Stimulated activated CD8-positive, alpha-beta memory T cell treated with anti-CD3 and anti-CD28 coated beads, Interleukin-2, amount 100 ng/mL, for 48 hours (primary cell): Measurements from ENCODE around the gene C19orf44.
"Not testable (repeated sequence)": the region's sequence is repeated elsewhere in the genome, so short reads cannot be mapped to it uniquely, and the experiment has no call there.

ENCODE experiments used
- DNase-seq, 2 donors: peaks; one replicate each; pipeline ENCODE4 v3.0.0-alpha.2; 2020; ENCODE audit warnings: low read depth in 2 of 2

The C19orf44 gene

GRCh38 chr19:16495982-16496612 lies at the start of gene C19orf44, which contains the start of gene CALR3:
TSS of gene C19orf44 (plus strand) at chr19:16496394. CDS start at chr19:16500793, 4,399 bp downstream.
TSS of gene CALR3 (minus strand) at chr19:16496167. CDS start at chr19:16496129, 38 bp downstream.
- DNase-seq, result peak; percentile 91 to 96

- DNase-seq, result peak; percentile 30 to 36
These were observed 49.3 kb upstream of the C19orf44 start for GRCh38 chr19:16446724-16447368.

- not testable (repeated sequence) for DNase-seq
These were observed 47.3 kb upstream of the C19orf44 start for GRCh38 chr19:16448872-16449271.

- no peak for DNase-seq
These were observed 46.7 kb upstream of the C19orf44 start for GRCh38 chr19:16449330-16449961.

- DNase-seq, result no peak
These were observed 43.9 kb upstream of the C19orf44 start for GRCh38 chr19:16452325-16452724.

GRCh38 chr19:16454351-16454918 lies 41.8 kb upstream of the C19orf44 start:
- DNase-seq, result no peak

- no peak for DNase-seq
These were observed 40.7 kb upstream of the C19orf44 start for GRCh38 chr19:16455489-16455888.

- DNase-seq, result no peak
These were observed 39.5 kb upstream of the C19orf44 start for GRCh38 chr19:16456652-16457194.

GRCh38 chr19:16457195-16457953 lies 38.8 kb upstream of the C19orf44 start:
- no peak for DNase-seq

- DNase-seq, result no peak
These were observed 38.3 kb upstream of the C19orf44 start for GRCh38 chr19:16457954-16458331.

GRCh38 chr19:16458391-16459341 lies 37.5 kb upstream of the C19orf44 start:
- DNase-seq, result no peak

- DNase-seq, result no peak
These were observed 36.5 kb upstream of the C19orf44 start for GRCh38 chr19:16459680-16460079.

- DNase-seq, result no peak
These were observed 35.7 kb upstream of the C19orf44 start for GRCh38 chr19:16460454-16460853.

- DNase-seq, result no peak
These were observed 34.6 kb upstream of the C19orf44 start for GRCh38 chr19:16461630-16462051.

- DNase-seq, result no peak
These were observed 33.4 kb upstream of the C19orf44 start for GRCh38 chr19:16462757-16463250.

- no peak for DNase-seq
These were observed 32.7 kb upstream of the C19orf44 start for GRCh38 chr19:16463341-16463990.

- no peak for DNase-seq
These were observed 32.1 kb upstream of the C19orf44 start for GRCh38 chr19:16463991-16464575.

- DNase-seq, result no peak
These were observed 31.0 kb upstream of the C19orf44 start for GRCh38 chr19:16465239-16465638.

GRCh38 chr19:16466802-16467427 lies 29.3 kb upstream of the C19orf44 start:
- DNase-seq, result not testable (repeated sequence)
